Natural killer cell treated with Interleukin-12 subunit alpha and Interleukin-12 subunit beta and Interleukin-15 and Interleukin-18, amount 100 ng/mL, for 72 hours (primary cell): ENCODE results near the gene ARFGAP3. TPM values are rescaled to one million over a fixed set of nuclear protein-coding genes. Genes with fewer than 3 reads are reported as not detected.

ENCODE experiments used
- ATAC-seq, 2 donors: fragments of 150-1000 bp; cut with Tn5 transposase in 1 of 2; sonication (Bioruptor Pico), chemical (Tn5 transposase) in 1 of 2; 2 replicates each; pipeline ENCODE4 v1.10.0; 2021
- DNase-seq: peaks from one replicate; pipeline ENCODE4 v3.0.0; 2022; ENCODE audit warnings: low spot score
- H3K27ac Mint-ChIP-seq, 2 donors: 1 replicate in 1 of 2; 2 replicates in 1 of 2; pipeline ENCODE4 v1.8.0; 2022; ENCODE audit warnings: mixed read lengths in 2 of 2, mild to moderate bottlenecking in 1 of 2, moderate library complexity in 1 of 2
- H3K27me3 Mint-ChIP-seq, 2 donors: 1 replicate in 1 of 2; 2 replicates in 1 of 2; pipeline ENCODE4 v1.8.0; 2022; ENCODE audit warnings: mixed read lengths in 2 of 2
- H3K36me3 Mint-ChIP-seq: one replicate; pipeline ENCODE4 v1.8.0; 2022; ENCODE audit warnings: mixed read lengths
- H3K4me1 Mint-ChIP-seq, 2 donors: 1 replicate in 1 of 2; 2 replicates in 1 of 2; pipeline ENCODE4 v1.8.0; 2022; ENCODE audit warnings: low read depth in 2 of 2, mixed read lengths in 2 of 2, mild to moderate bottlenecking in 1 of 2
- H3K4me3 Mint-ChIP-seq: one replicate; pipeline ENCODE4 v1.8.0; 2022; ENCODE audit warnings: mixed read lengths
- H3K9me3 Mint-ChIP-seq: 2 replicates; pipeline ENCODE4 v1.8.0; 2022; ENCODE audit warnings: mixed read lengths
- total RNA-seq, 2 donors: library from RNA; stranded (reverse); gene quantifications; one replicate each; pipeline ENCODE4 v1.2.3, GENCODE V29; 2022

ARFGAP3 gene
- total RNA-seq, result 10 to 100 TPM; 28.3 to 50.4 TPM

- H3K4me1 Mint-ChIP-seq, result peaks cover 5 to 11% of the 10 kb centered on the region in 2 donors
- DNase-seq (peak; percentile 97), ATAC-seq (peak; percentile 96)
- peak within 1 kb of the TSS; percentile 92 to 94 for H3K27ac Mint-ChIP-seq
- H3K36me3 Mint-ChIP-seq, result no peaks in the 10 kb centered on the region
- H3K9me3 Mint-ChIP-seq, result no peaks in the 10 kb centered on the region
- peak within 1 kb of the TSS; percentile 97 for H3K4me3 Mint-ChIP-seq
- H3K27me3 Mint-ChIP-seq, result no peaks in the 10 kb centered on the region
Measured at GRCh38 chr22:42856865-42857704, at the start of gene ARFGAP3. ARFGAP3 (minus strand) TSS chr22:42857273; CDS start chr22:42857182, 91 bp downstream.

GRCh38 chr22:42905702-42906183, 48.7 kb upstream of the ARFGAP3 start:
- no peak for ATAC-seq
- Mint-ChIP-seq H3K36me3 (no peaks in the 10 kb centered on the region), H3K9me3 (no peaks in the 10 kb centered on the region), H3K27ac (no peak overlapping the region), H3K4me1 (peaks cover 0 to 5% of the 10 kb centered on the region in 2 donors), H3K4me3 (no peak overlapping the region), H3K27me3 (no peaks in the 10 kb centered on the region)
- DNase-seq, result no peak

- Mint-ChIP-seq H3K27me3 (no peaks in the 10 kb centered on the region), H3K36me3 (no peaks in the 10 kb centered on the region), H3K4me3 (no peak overlapping the region), H3K9me3 (no peaks in the 10 kb centered on the region), H3K27ac (no peak overlapping the region), H3K4me1 (peaks cover 0 to 5% of the 10 kb centered on the region in 2 donors)
- ATAC-seq (no peak), DNase-seq (no peak)
Measured at GRCh38 chr22:42905217-42905616, 48.1 kb upstream of the ARFGAP3 start.

GRCh38 chr22:42904050-42904449, 47.0 kb upstream of the ARFGAP3 start:
- no peaks in the 10 kb centered on the region for H3K27me3 Mint-ChIP-seq
- DNase-seq, result no peak
- H3K9me3 Mint-ChIP-seq, result no peaks in the 10 kb centered on the region
- ATAC-seq, result no peak
- H3K27ac Mint-ChIP-seq, result no peak overlapping the region
- H3K36me3 Mint-ChIP-seq, result no peaks in the 10 kb centered on the region
- H3K4me3 Mint-ChIP-seq, result no peak overlapping the region
- peaks cover 0 to 7% of the 10 kb centered on the region in 2 donors for H3K4me1 Mint-ChIP-seq

GRCh38 chr22:42902875-42903510, 45.9 kb upstream of the ARFGAP3 start:
- no peaks in the 10 kb centered on the region for H3K36me3 Mint-ChIP-seq
- no peak for DNase-seq
- no peak for ATAC-seq
- no peaks in the 10 kb centered on the region for H3K27me3 Mint-ChIP-seq
- H3K27ac Mint-ChIP-seq, result no peak overlapping the region
- H3K4me1 Mint-ChIP-seq, result peaks cover 0 to 2% of the 10 kb centered on the region in 2 donors
- no peak overlapping the region for H3K4me3 Mint-ChIP-seq
- H3K9me3 Mint-ChIP-seq, result no peaks in the 10 kb centered on the region

GRCh38 chr22:42901790-42902508, 44.9 kb upstream of the ARFGAP3 start:
- Mint-ChIP-seq H3K4me3 (no peak overlapping the region), H3K27ac (no peak overlapping the region), H3K4me1 (peaks cover 7% of the 10 kb centered on the region in 2 donors), H3K36me3 (no peaks in the 10 kb centered on the region), H3K9me3 (no peaks in the 10 kb centered on the region), H3K27me3 (no peaks in the 10 kb centered on the region)
- DNase-seq (no peak), ATAC-seq (no peak)

GRCh38 chr22:42897960-42898359, 40.9 kb upstream of the ARFGAP3 start:
- peak overlapping the region in 1 of 2 donors; percentile 70 for H3K27ac Mint-ChIP-seq
- H3K4me3 Mint-ChIP-seq, result no peak overlapping the region
- H3K27me3 Mint-ChIP-seq, result no peaks in the 10 kb centered on the region
- no peak for DNase-seq
- peaks cover 32 to 43% of the 10 kb centered on the region in 2 donors for H3K4me1 Mint-ChIP-seq
- H3K36me3 Mint-ChIP-seq, result no peaks in the 10 kb centered on the region
- H3K9me3 Mint-ChIP-seq, result no peaks in the 10 kb centered on the region
- ATAC-seq, result no peak

GRCh38 chr22:42895541-42895981, 38.5 kb upstream of the ARFGAP3 start:
- Mint-ChIP-seq H3K9me3 (no peaks in the 10 kb centered on the region), H3K27me3 (no peaks in the 10 kb centered on the region), H3K4me1 (peaks cover 41 to 63% of the 10 kb centered on the region in 2 donors), H3K4me3 (peak overlapping the region; percentile 81), H3K36me3 (no peaks in the 10 kb centered on the region), H3K27ac (peak overlapping the region; percentile 88 to 90)
- ATAC-seq, result peak in 1 of 2 donors; percentile 25
- DNase-seq, result no peak

GRCh38 chr22:42895087-42895486, 38.0 kb upstream of the ARFGAP3 start:
- ATAC-seq (peak; percentile 86 to 91), DNase-seq (peak; percentile 75)
- H3K27me3 Mint-ChIP-seq, result no peaks in the 10 kb centered on the region
- H3K4me3 Mint-ChIP-seq, result peak overlapping the region; percentile 81
- no peaks in the 10 kb centered on the region for H3K9me3 Mint-ChIP-seq
- H3K27ac Mint-ChIP-seq, result peak overlapping the region; percentile 88 to 90
- H3K4me1 Mint-ChIP-seq, result peaks cover 41 to 63% of the 10 kb centered on the region in 2 donors
- H3K36me3 Mint-ChIP-seq, result no peaks in the 10 kb centered on the region

GRCh38 chr22:42893371-42894150, 36.5 kb upstream of the ARFGAP3 start:
- peaks cover 6% of the 10 kb centered on the region for H3K36me3 Mint-ChIP-seq
- peak overlapping the region; percentile 88 to 90 for H3K27ac Mint-ChIP-seq
- H3K4me3 Mint-ChIP-seq, result peak overlapping the region; percentile 36
- DNase-seq (no peak), ATAC-seq (peak in 1 of 2 donors; percentile 35)
- no peaks in the 10 kb centered on the region for H3K27me3 Mint-ChIP-seq
- H3K9me3 Mint-ChIP-seq, result no peaks in the 10 kb centered on the region
- H3K4me1 Mint-ChIP-seq, result peaks cover 52 to 71% of the 10 kb centered on the region in 2 donors

- peaks cover 6% of the 10 kb centered on the region for H3K36me3 Mint-ChIP-seq
- H3K27ac Mint-ChIP-seq, result peak overlapping the region; percentile 72 to 88
- H3K9me3 Mint-ChIP-seq, result no peaks in the 10 kb centered on the region
- ATAC-seq (peak; percentile 3 to 5), DNase-seq (no peak)
- no peak overlapping the region for H3K4me3 Mint-ChIP-seq
- no peaks in the 10 kb centered on the region for H3K27me3 Mint-ChIP-seq
- peaks cover 59 to 79% of the 10 kb centered on the region in 2 donors for H3K4me1 Mint-ChIP-seq
Measured at GRCh38 chr22:42892571-42893316, 35.7 kb upstream of the ARFGAP3 start.

GRCh38 chr22:42892156-42892555, 35.1 kb upstream of the ARFGAP3 start:
- DNase-seq, result no peak
- Mint-ChIP-seq H3K4me1 (peaks cover 53 to 78% of the 10 kb centered on the region in 2 donors), H3K36me3 (peaks cover 6% of the 10 kb centered on the region), H3K27me3 (no peaks in the 10 kb centered on the region), H3K27ac (peak overlapping the region; percentile 72 to 88), H3K4me3 (no peak overlapping the region), H3K9me3 (no peaks in the 10 kb centered on the region)
- peak; percentile 36 to 54 for ATAC-seq
